ENCODE measurements around the gene SUGP2. TPM values are rescaled to one million over a fixed set of nuclear protein-coding genes. Genes with fewer than 3 reads are reported as not detected.

The SUGP2 gene
- total RNA-seq, 3 donors from 2014 or later (not counting 1 experiment from before 2014, with no cell fraction given) = 220 to 237 (median 236) TPM

DNA sequence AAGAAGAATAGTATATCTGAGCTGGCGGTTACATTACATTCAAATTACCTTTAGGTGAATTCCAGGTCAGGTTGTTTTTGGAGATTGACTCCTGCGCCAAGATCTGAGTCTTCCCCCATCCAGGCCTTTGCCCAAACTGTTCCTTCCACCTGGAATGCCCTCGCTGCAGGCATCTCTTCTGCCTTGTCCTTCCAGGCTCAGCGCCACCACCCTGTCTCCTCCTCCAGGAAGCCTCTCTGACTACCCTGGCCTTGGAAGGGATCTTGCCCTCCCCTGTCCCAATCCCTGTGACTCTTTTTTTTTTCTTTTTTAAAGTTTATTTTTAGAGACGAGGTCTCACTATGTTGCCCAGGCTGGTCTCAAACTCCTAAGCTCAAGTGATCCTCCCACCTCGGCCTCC lies 90.6 kb downstream of the SUGP2 start:
- peaks cover 19% of the 10 kb centered on the region for H3K4me1 ChIP-seq (ENCODE audit: control insufficient read depth, insufficient read depth, low read length)
- Mint-ChIP-seq H3K36me3 (no peaks in the 10 kb centered on the region), H3K4me3 (peak overlapping the region; percentile 62), H3K27ac (no peak overlapping the region), H3K4me1 (peaks cover 0 to 19% of the 10 kb centered on the region in 2 donors), H3K9me3 (no peaks in the 10 kb centered on the region), H3K27me3 (ENCODE audit: low read depth in 2 of 2) (peaks cover 32 to 34% of the 10 kb centered on the region in 2 donors)
- TF ChIP-seq, protein P1, sequence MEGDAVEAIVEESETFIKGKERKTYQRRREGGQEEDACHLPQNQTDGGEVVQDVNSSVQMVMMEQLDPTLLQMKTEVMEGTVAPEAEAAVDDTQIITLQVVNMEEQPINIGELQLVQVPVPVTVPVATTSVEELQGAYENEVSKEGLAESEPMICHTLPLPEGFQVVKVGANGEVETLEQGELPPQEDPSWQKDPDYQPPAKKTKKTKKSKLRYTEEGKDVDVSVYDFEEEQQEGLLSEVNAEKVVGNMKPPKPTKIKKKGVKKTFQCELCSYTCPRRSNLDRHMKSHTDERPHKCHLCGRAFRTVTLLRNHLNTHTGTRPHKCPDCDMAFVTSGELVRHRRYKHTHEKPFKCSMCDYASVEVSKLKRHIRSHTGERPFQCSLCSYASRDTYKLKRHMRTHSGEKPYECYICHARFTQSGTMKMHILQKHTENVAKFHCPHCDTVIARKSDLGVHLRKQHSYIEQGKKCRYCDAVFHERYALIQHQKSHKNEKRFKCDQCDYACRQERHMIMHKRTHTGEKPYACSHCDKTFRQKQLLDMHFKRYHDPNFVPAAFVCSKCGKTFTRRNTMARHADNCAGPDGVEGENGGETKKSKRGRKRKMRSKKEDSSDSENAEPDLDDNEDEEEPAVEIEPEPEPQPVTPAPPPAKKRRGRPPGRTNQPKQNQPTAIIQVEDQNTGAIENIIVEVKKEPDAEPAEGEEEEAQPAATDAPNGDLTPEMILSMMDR (IDR thresholded peaks at IDR 0.05) = no peak
- no peak overlapping the region for H3K4me3 ChIP-seq (ENCODE audit: low read length)
- peaks cover 19% of the 10 kb centered on the region for H3K27me3 ChIP-seq (ENCODE audit: control insufficient read depth, insufficient read depth, low read length)
- no peaks in the 10 kb centered on the region for H3K36me3 ChIP-seq (ENCODE audit: control insufficient read depth, insufficient read depth, low read length)
- DNase-seq (no peak), ATAC-seq (no peak)
- H3K9me3 ChIP-seq (ENCODE audit: control insufficient read depth, insufficient read depth, low read length) = no peaks in the 10 kb centered on the region
- H3K27ac ChIP-seq (ENCODE audit: low read length) = no peak overlapping the region
- intact Hi-C loops (cut with micrococcal nuclease) = no loop called here
- 91% methylated on average over 6 of the region's 6 CpGs for WGBS (ENCODE audit: insufficient coverage)

DNA sequence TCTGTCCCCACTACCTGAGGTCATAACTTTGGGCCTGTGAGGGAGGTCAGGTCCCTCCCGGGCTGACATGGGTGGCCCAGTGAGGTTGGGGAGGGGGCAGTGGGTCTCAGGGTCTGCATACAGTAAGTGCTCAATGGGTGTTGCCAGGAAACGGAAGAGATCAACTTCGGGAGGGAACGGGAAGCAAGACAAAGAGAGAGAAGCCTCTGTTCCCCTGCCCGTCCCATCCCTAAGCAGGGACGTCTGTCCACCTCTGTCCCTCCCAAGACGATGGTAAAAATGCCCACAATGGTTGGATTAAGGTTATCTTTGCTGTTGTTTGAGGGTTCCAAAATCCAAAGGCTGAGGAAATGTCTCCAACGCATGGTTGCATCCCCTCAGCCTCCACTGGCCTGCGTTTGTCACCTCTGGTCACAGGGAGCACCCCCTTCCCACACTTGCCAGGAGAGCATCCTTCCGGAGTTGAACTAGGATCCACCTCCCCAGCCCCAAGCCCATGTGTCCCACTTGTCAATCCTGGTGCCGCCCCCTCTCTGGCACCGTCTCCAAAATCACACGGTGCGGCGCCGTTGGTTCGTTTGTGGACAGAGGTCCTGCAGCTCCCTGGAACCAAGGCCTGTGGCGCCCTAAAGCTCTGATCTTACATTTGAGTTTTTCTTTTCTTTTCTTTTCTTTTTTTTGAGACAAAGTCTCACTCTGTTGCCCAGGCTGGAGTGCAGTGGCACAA lies 91.5 kb downstream of the SUGP2 start:
- no peak overlapping the region for H3K27ac Mint-ChIP-seq
- intact Hi-C loops (cut with micrococcal nuclease) = no loop called here
- ATAC-seq (no peak), DNase-seq (no peak)
- no peaks in the 10 kb centered on the region for H3K36me3 Mint-ChIP-seq
- TF ChIP-seq, protein P1 (IDR thresholded peaks at IDR 0.05) = no peak
- peaks cover 0 to 19% of the 10 kb centered on the region in 2 donors for H3K4me1 Mint-ChIP-seq
- no peaks in the 10 kb centered on the region for H3K9me3 Mint-ChIP-seq
- Histone ChIP-seq H3K27me3 (ENCODE audit: control insufficient read depth, insufficient read depth, low read length) (peaks cover 17% of the 10 kb centered on the region), H3K27ac (ENCODE audit: low read length) (no peak overlapping the region), H3K9me3 (ENCODE audit: control insufficient read depth, insufficient read depth, low read length) (no peaks in the 10 kb centered on the region), H3K36me3 (ENCODE audit: control insufficient read depth, insufficient read depth, low read length) (no peaks in the 10 kb centered on the region), H3K4me3 (ENCODE audit: low read length) (no peak overlapping the region), H3K4me1 (ENCODE audit: control insufficient read depth, insufficient read depth, low read length) (peaks cover 19% of the 10 kb centered on the region)
- peak overlapping the region; percentile 74 for H3K4me3 Mint-ChIP-seq
- WGBS (ENCODE audit: insufficient coverage) = 71% methylated on average over 18 of the region's 18 CpGs
- H3K27me3 Mint-ChIP-seq (ENCODE audit: low read depth in 2 of 2) = peaks cover 32 to 34% of the 10 kb centered on the region in 2 donors

Other genes starting within 250 kb of the SUGP2 start
- gene COMP, start 242.2 kb downstream of the SUGP2 start, total RNA-seq = not detected
- gene UPF1, start 201.6 kb downstream of the SUGP2 start, total RNA-seq = 100 to 1,000 TPM; 123 to 140 (median 138) TPM
- gene CERS1, start 137.4 kb downstream of the SUGP2 start, total RNA-seq = not detected
- gene COPE, start 114.1 kb downstream of the SUGP2 start, total RNA-seq = 100 to 1,000 TPM; 204 to 228 (median 218) TPM
- 10 to 100 TPM; 59.3 to 66.9 (median 62.9) TPM for gene DDX49, start 113.8 kb downstream of the SUGP2 start, total RNA-seq
- gene HOMER3, start 92.3 kb downstream of the SUGP2 start, total RNA-seq = 1 to 10 TPM in 1 of 3 donors, under 1 TPM in 1, not detected in 1; 0.19 to 4.8 TPM
- 10 to 100 TPM; 19.3 to 21.2 (median 21.0) TPM for gene ARMC6, start 86 bp upstream of the SUGP2 start, total RNA-seq
- 10 to 100 TPM; 34.6 to 50.3 (median 41.8) TPM for gene SLC25A42, start 30.5 kb upstream of the SUGP2 start, total RNA-seq
- 10 to 100 TPM; 13.9 to 16.5 (median 14.2) TPM for gene TMEM161A, start 105.0 kb upstream of the SUGP2 start, total RNA-seq
- gene MEF2B, start 136.7 kb upstream of the SUGP2 start, total RNA-seq = 1 to 10 TPM; 4.7 to 7.0 (median 5.6) TPM
- 10 to 100 TPM; 28.2 to 42.4 (median 33.2) TPM for gene BORCS8, start 158.6 kb upstream of the SUGP2 start, total RNA-seq
- gene RFXANK, start 158.7 kb upstream of the SUGP2 start, total RNA-seq = 10 to 100 TPM; 50.1 to 67.5 (median 66.0) TPM
- 10 to 100 TPM; 14.7 to 16.7 (median 16.4) TPM for gene NR2C2AP, start 169.9 kb upstream of the SUGP2 start, total RNA-seq
- gene NCAN, start 178.4 kb upstream of the SUGP2 start, total RNA-seq = not detected
- gene TM6SF2, start 239.8 kb upstream of the SUGP2 start, total RNA-seq = not detected

All from natural killer cell (primary cell).